GM19023 (cell line): ENCODE measurements around the gene BCL3.
A peak's percentile ranks its signal among the peaks of the same experiment; 100 is the strongest.

Experiments used
- ATAC-seq: cut with Tn5 transposase; IDR thresholded peaks from one replicate; pipeline ENCODE4 v1.9.1; 2021; ENCODE audit warnings: mild to moderate bottlenecking, moderate library complexity; ENCODE audit not compliant: unreplicated experiment

BCL3 gene

GRCh38 chr19:44785271-44785670 lies 36.8 kb downstream of the BCL3 start:
- no peak for ATAC-seq

GRCh38 chr19:44785993-44786392 lies 37.5 kb downstream of the BCL3 start:
- ATAC-seq, result no peak

GRCh38 chr19:44788971-44789370 lies 40.5 kb downstream of the BCL3 start:
- ATAC-seq, result no peak

GRCh38 chr19:44789943-44790483 lies 41.5 kb downstream of the BCL3 start:
- ATAC-seq, result no peak

GRCh38 chr19:44792281-44792680 lies 43.8 kb downstream of the BCL3 start:
- no peak for ATAC-seq

GRCh38 chr19:44794610-44795009 lies 46.1 kb downstream of the BCL3 start:
- ATAC-seq, result no peak

- no peak for ATAC-seq
Measured at GRCh38 chr19:44795398-44795987, 47.0 kb downstream of the BCL3 start.

GRCh38 chr19:44796701-44797115 lies 48.2 kb downstream of the BCL3 start:
- ATAC-seq, result no peak

- no peak for ATAC-seq
Measured at GRCh38 chr19:44799627-44800346, 51.3 kb downstream of the BCL3 start.

- ATAC-seq, result peak; percentile 78
Measured at GRCh38 chr19:44800461-44800860, 52.0 kb downstream of the BCL3 start.

GRCh38 chr19:44803442-44804428 lies 55.2 kb downstream of the BCL3 start:
- ATAC-seq, result no peak

GRCh38 chr19:44806291-44806690 lies 57.8 kb downstream of the BCL3 start:
- no peak for ATAC-seq

GRCh38 chr19:44807162-44807561 lies 58.7 kb downstream of the BCL3 start:
- no peak for ATAC-seq

GRCh38 chr19:44807652-44808462 lies 59.3 kb downstream of the BCL3 start:
- no peak for ATAC-seq

GRCh38 chr19:44808463-44809371 lies 60.2 kb downstream of the BCL3 start, which contains the start of gene BCAM:
TSS of gene BCAM (plus strand) at chr19:44809103. CDS start at chr19:44809125, 22 bp downstream.
- no peak for ATAC-seq
